Mesothelial cell of epicardium (in vitro differentiated cells): ENCODE results near the gene SERPINB6. TPM values are rescaled to one million over a fixed set of nuclear protein-coding genes. Genes with fewer than 3 reads are reported as not detected.
"Not testable (repeated sequence)": the region's sequence is repeated elsewhere in the genome, so short reads cannot be mapped to it uniquely, and the experiment has no call there.

Experiments used
- DNase-seq, 2 experiments: peaks; one replicate each; pipeline ENCODE4 v3.0.0; 2021; ENCODE audit warnings: low spot score in 2 of 2; ENCODE audit not compliant: unreplicated experiment in 2 of 2
- H3K27ac Mint-ChIP-seq: 2 replicates; pipeline ENCODE4 v1.8.0; 2021; ENCODE audit warnings: mixed read lengths
- H3K27me3 Mint-ChIP-seq: 2 replicates; pipeline ENCODE4 v1.8.0; 2021; ENCODE audit warnings: low read depth, mixed read lengths
- H3K36me3 Mint-ChIP-seq: 2 replicates; pipeline ENCODE4 v1.8.0; 2021; ENCODE audit warnings: mixed read lengths
- H3K4me1 Mint-ChIP-seq: 2 replicates; pipeline ENCODE4 v1.8.0; 2021; ENCODE audit warnings: mixed read lengths
- H3K4me3 Mint-ChIP-seq: 2 replicates; pipeline ENCODE4 v1.8.0; 2021; ENCODE audit warnings: mild to moderate bottlenecking, moderate library complexity, mixed read lengths
- H3K9me3 Mint-ChIP-seq: 2 replicates; pipeline ENCODE4 v1.8.0; 2021; ENCODE audit warnings: mixed read lengths
- CTCF ChIP-seq: fragments of 200-600 bp; sonication (generic); IDR thresholded peaks from one replicate; pipeline ENCODE4 v1.5.0; 2021; ENCODE audit warnings: antibody characterized with exemption; ENCODE audit not compliant: unreplicated experiment
- total RNA-seq: library from RNA; stranded (reverse); gene quantifications from 3 replicates; pipeline ENCODE4 v1.2.1, GENCODE V29; 2021

The SERPINB6 gene
- total RNA-seq, 1 donor from 2014 or later: 93.4 TPM

GRCh38 chr6:3011158-3011557 lies 39.8 kb upstream of the SERPINB6 start:
- Mint-ChIP-seq H3K4me1 (no peaks in the 10 kb centered on the region), H3K4me3 (no peak overlapping the region), H3K9me3 (peaks cover 31% of the 10 kb centered on the region), H3K27me3 (no peaks in the 10 kb centered on the region), H3K27ac (no peak overlapping the region), H3K36me3 (peaks cover 78% of the 10 kb centered on the region)
- TF ChIP-seq CTCF: no peak
- no peak for DNase-seq

- H3K4me3 Mint-ChIP-seq: no peak overlapping the region
- no peak for TF ChIP-seq CTCF
- peak in 1 of 2 experiments; percentile 7 for DNase-seq
- H3K27ac Mint-ChIP-seq: no peak overlapping the region
- no peaks in the 10 kb centered on the region for H3K4me1 Mint-ChIP-seq
- peaks cover 31% of the 10 kb centered on the region for H3K9me3 Mint-ChIP-seq
- peaks cover 77% of the 10 kb centered on the region for H3K36me3 Mint-ChIP-seq
- H3K27me3 Mint-ChIP-seq: no peaks in the 10 kb centered on the region
Measured at GRCh38 chr6:3009930-3010329, 38.6 kb upstream of the SERPINB6 start.

GRCh38 chr6:3008712-3009265 lies 37.4 kb upstream of the SERPINB6 start:
- peaks cover 31% of the 10 kb centered on the region for H3K9me3 Mint-ChIP-seq
- not testable (repeated sequence) for H3K4me1 Mint-ChIP-seq, H3K27me3 Mint-ChIP-seq, H3K27ac Mint-ChIP-seq, DNase-seq, H3K4me3 Mint-ChIP-seq
- H3K36me3 Mint-ChIP-seq: peaks cover 76% of the 10 kb centered on the region

GRCh38 chr6:3007571-3007970 lies 36.2 kb upstream of the SERPINB6 start:
- H3K4me3 Mint-ChIP-seq: no peak overlapping the region
- H3K27me3 Mint-ChIP-seq: no peaks in the 10 kb centered on the region
- peaks cover 31% of the 10 kb centered on the region for H3K9me3 Mint-ChIP-seq
- peaks cover 70% of the 10 kb centered on the region for H3K36me3 Mint-ChIP-seq
- no peak for DNase-seq
- no peaks in the 10 kb centered on the region for H3K4me1 Mint-ChIP-seq
- TF ChIP-seq CTCF: no peak
- no peak overlapping the region for H3K27ac Mint-ChIP-seq

GRCh38 chr6:3006476-3006875 lies 35.1 kb upstream of the SERPINB6 start:
- Mint-ChIP-seq H3K27me3 (no peaks in the 10 kb centered on the region), H3K4me1 (no peaks in the 10 kb centered on the region), H3K36me3 (peaks cover 59% of the 10 kb centered on the region), H3K9me3 (peaks cover 20% of the 10 kb centered on the region), H3K27ac (no peak overlapping the region), H3K4me3 (no peak overlapping the region)
- no peak for DNase-seq
- TF ChIP-seq CTCF: no peak

GRCh38 chr6:3005874-3006273 lies 34.5 kb upstream of the SERPINB6 start:
- no peak for TF ChIP-seq CTCF
- Mint-ChIP-seq H3K4me3 (no peak overlapping the region), H3K27me3 (no peaks in the 10 kb centered on the region), H3K36me3 (peaks cover 53% of the 10 kb centered on the region), H3K4me1 (no peaks in the 10 kb centered on the region), H3K9me3 (peaks cover 14% of the 10 kb centered on the region), H3K27ac (no peak overlapping the region)
- DNase-seq: no peak
